Omental fat pad (tissue), 4 donors: ENCODE measurements around the gene FOXP1. TPM values are rescaled to one million over a fixed set of nuclear protein-coding genes. Genes with fewer than 3 reads are reported as not detected.

Experiments used
- ATAC-seq: fragments of 150-250 bp; one replicate; pipeline ENCODE4 v1.9.1; 2016; ENCODE audit warnings: mild to moderate bottlenecking, moderate library complexity; ENCODE audit not compliant: low FRiP score
- DNase-seq: peaks from one replicate; pipeline ENCODE4 v3.0.0-alpha.2; 2019; ENCODE audit warnings: low spot score
- total RNA-seq, 4 donors: library from RNA; depleted of rRNA; stranded (reverse); fragments of >200 nt; gene quantifications; one replicate each; pipeline ENCODE4 v1.1.0, GENCODE V29; 2016
- TF ChIP-seq, protein P1 (sequence below), 3 donors: fragments of 450-650 bp; IDR thresholded peaks; one replicate each; pipeline ENCODE4 v1.5.1; 2016 to 2017; ENCODE audit warnings: antibody characterized with exemption in 3 of 3, mild to moderate bottlenecking in 3 of 3, moderate library complexity in 2 of 3

FOXP1 gene
- total RNA-seq, 4 donors from 2014 or later: 72.4 to 128 (median 76.7) TPM

DNA sequence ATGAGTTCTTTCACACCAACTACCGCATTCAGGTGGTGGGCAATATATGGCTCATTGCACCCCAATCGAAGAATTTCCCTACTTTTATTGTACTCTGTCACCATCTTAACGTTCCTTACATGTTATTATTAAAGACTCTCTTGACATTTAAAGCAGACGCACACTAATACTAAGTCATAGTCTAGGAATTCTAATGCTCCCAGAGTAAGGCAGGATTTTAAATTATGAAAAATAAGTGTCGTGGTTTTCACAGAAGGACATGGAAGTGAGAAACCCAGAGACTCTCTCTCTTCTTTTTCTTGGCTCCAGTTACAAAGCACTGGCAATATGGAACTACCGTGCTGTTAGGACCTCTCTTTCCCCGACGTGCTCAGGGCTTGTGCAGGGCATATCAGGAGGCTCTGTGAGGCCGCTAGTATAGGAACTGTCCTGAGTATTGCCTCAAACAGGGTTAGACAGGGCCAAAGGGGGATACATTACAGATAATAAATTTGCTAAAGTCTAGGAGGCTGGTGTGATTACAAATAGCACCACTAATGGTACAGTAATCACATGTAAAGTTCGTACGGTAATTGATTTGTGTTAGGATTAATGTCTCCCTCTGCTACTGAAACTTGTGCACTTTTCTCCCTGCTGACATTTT lies 590.8 kb downstream of the FOXP1 start:
- no peak for ATAC-seq

GRCh38 chr3:70992131-70992530 lies 591.4 kb downstream of the FOXP1 start:
- TF ChIP-seq, protein P1, sequence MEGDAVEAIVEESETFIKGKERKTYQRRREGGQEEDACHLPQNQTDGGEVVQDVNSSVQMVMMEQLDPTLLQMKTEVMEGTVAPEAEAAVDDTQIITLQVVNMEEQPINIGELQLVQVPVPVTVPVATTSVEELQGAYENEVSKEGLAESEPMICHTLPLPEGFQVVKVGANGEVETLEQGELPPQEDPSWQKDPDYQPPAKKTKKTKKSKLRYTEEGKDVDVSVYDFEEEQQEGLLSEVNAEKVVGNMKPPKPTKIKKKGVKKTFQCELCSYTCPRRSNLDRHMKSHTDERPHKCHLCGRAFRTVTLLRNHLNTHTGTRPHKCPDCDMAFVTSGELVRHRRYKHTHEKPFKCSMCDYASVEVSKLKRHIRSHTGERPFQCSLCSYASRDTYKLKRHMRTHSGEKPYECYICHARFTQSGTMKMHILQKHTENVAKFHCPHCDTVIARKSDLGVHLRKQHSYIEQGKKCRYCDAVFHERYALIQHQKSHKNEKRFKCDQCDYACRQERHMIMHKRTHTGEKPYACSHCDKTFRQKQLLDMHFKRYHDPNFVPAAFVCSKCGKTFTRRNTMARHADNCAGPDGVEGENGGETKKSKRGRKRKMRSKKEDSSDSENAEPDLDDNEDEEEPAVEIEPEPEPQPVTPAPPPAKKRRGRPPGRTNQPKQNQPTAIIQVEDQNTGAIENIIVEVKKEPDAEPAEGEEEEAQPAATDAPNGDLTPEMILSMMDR (IDR thresholded peaks at IDR 0.05): no peak
- no peak for DNase-seq
- no peak for ATAC-seq

More for the DNA sequence above, 590.8 kb downstream of the FOXP1 start:
- TF ChIP-seq, protein P1 (IDR thresholded peaks at IDR 0.05): no peak
- DNase-seq: no peak

DNA sequence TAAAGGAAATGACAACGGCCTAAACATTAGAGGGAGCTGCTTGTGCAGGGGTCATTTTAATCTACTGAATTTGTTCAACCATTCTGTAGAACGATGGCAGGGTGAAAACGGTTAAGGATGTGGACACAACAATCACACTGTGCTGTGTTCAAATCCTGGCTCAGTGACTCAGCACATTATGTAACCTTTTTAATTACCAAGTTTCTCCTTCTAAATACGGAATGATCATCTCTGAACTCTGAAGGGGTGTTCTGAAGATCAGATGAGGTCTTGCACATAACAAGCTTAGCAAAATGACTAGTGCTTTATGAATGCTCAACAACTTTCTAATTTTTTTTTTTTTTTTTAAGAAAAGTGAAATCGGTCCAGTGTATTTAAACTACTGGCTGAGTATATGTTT lies 592.8 kb downstream of the FOXP1 start:
- no peak for ATAC-seq
- TF ChIP-seq, protein P1 (IDR thresholded peaks at IDR 0.05): no peak
- DNase-seq: no peak

- TF ChIP-seq, protein P1 (IDR thresholded peaks at IDR 0.05): no peak
- ATAC-seq (no peak), DNase-seq (no peak)
Measured at GRCh38 chr3:70990185-70990584, 593.3 kb downstream of the FOXP1 start.

DNA sequence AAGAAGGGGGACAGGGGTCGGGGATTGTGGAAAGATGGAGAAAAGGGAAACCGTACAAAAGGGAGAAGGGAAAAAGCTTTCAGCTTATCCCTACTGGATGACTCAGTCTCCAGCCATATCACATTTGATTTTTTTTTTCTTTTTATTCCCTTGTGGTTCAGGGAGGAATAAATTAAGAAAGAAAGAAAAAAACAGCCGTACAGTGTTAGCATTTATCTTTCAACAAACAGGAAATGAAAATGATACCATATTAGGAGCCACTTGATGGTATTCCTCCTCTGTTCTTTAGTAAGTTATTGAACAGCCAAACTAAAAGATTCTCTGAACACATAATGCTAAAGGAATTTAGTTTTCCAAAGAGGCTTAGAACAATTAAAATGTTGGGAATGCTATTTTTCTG lies 594.4 kb downstream of the FOXP1 start:
- TF ChIP-seq, protein P1 (IDR thresholded peaks at IDR 0.05): no peak
- peak; percentile 60 for ATAC-seq

DNA sequence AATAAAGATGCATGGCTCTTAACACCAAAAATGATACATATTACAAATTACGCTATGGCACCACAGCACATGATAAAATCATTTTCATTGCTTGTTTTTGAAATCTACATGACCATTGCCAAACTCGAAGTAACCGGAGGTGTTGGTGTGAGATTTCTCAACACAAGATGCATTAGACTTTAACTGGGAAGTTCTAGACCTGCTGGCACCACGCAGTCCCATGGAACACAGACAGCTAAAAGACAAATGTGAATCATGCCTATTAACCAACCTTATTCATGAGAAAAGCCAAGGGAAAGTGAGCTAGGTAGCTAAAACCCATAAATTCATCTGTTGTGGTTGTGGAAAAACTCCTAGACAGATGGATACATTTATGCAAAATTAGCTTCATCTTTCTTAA lies 595.4 kb downstream of the FOXP1 start:
- ATAC-seq: no peak
- DNase-seq: no peak
- TF ChIP-seq, protein P1 (IDR thresholded peaks at IDR 0.05): no peak

More for the DNA sequence above, 594.4 kb downstream of the FOXP1 start:
- no peak for DNase-seq

- DNase-seq (no peak), ATAC-seq (no peak)
- TF ChIP-seq, protein P1 (IDR thresholded peaks at IDR 0.05): no peak
Measured at GRCh38 chr3:70985572-70985971, 598.0 kb downstream of the FOXP1 start.
